GM23248 (cell line): ENCODE data around the gene RWDD4.

ENCODE experiments used
- EZH2 ChIP-seq: fragments of 200-600 bp; sonication (generic); IDR thresholded peaks from 2 replicates; pipeline ENCODE4 v1.6.1; 2018; ENCODE audit warnings: antibody characterized with exemption, mild to moderate bottlenecking; ENCODE audit not compliant: insufficient read depth, poor library complexity, severe bottlenecking
- EZH2phosphoT487 ChIP-seq: fragments of 200-600 bp; sonication (generic); IDR thresholded peaks from 2 replicates; pipeline ENCODE4 v1.6.1; 2018; ENCODE audit warnings: antibody characterized with exemption, moderate library complexity, mild to moderate bottlenecking, low read depth; ENCODE audit not compliant: insufficient read depth

DNA sequence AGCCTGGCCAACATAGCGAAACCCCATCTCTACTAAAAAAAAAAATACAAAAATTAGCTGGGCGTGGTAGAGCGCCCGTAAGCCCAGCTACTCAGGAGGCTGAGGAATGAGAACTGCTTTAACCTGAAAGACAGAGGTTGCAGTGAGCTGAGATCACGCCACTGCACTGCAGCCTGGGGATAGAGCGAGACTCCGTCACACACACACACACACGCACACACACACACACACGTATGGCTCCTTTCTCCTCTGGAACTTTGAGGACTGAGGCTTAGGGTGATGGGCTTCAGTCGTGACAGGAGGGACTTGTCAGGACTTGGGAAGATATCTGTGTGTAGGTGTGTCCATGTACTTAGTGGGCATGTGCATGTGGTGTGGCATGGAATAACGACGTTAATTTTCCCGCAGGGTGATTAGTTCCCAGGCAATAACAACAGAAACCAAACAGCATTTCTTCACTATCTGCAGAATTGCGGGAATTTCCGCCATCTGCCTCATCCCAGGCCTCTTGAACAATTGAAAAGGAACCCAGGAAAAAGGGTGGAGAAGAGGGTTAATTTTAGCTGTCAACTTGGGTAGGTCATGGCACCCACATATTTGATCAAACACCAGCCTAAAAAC lies 47.7 kb downstream of the RWDD4 start:
- TF ChIP-seq EZH2 (no peak), EZH2phosphoT487 (no peak)
